ENCODE measurements around the gene GRAMD1A. TPM values are rescaled to one million over a fixed set of nuclear protein-coding genes. Genes with fewer than 3 reads are reported as not detected.

The GRAMD1A gene
- total and polyA plus RNA-seq, 9 of the 15 experiments (the other 6 are each of a cell fraction or from before 2014, with no cell fraction given), result 1.4 to 63.8 (median 38.5) TPM

- TF ChIP-seq KDM4B (IDR thresholded peaks at IDR 0.05; ENCODE audit: borderline replicate concordance in 2 of 2, low read depth in 1 of 2) (no peak), WHSC1 (IDR thresholded peaks at IDR 0.05; ENCODE audit: low read length) (no peak), TBL1XR1 (IDR thresholded peaks at IDR 0.05; ENCODE audit: low read length in 2 of 2) (no peak), SMAD3 (CRISPR knock-in tag; conservative IDR thresholded peaks at IDR 0.05) (no peak)
- TF ChIP-seq, protein P1, sequence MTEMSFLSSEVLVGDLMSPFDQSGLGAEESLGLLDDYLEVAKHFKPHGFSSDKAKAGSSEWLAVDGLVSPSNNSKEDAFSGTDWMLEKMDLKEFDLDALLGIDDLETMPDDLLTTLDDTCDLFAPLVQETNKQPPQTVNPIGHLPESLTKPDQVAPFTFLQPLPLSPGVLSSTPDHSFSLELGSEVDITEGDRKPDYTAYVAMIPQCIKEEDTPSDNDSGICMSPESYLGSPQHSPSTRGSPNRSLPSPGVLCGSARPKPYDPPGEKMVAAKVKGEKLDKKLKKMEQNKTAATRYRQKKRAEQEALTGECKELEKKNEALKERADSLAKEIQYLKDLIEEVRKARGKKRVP (CRISPR knock-in tag; IDR thresholded peaks at IDR 0.05), result no peak
- TF ChIP-seq, protein P2, sequence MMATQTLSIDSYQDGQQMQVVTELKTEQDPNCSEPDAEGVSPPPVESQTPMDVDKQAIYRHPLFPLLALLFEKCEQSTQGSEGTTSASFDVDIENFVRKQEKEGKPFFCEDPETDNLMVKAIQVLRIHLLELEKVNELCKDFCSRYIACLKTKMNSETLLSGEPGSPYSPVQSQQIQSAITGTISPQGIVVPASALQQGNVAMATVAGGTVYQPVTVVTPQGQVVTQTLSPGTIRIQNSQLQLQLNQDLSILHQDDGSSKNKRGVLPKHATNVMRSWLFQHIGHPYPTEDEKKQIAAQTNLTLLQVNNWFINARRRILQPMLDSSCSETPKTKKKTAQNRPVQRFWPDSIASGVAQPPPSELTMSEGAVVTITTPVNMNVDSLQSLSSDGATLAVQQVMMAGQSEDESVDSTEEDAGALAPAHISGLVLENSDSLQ (IDR thresholded peaks at IDR 0.05), result no peak
Observed at GRCh38 chr19:35011091-35011689, 11.1 kb downstream of the GRAMD1A start (continued).
